ENCODE data around the gene MAP2K4. TPM values are rescaled to one million over a fixed set of nuclear protein-coding genes. Genes with fewer than 3 reads are reported as not detected.
A peak's percentile ranks its signal among the peaks of the same experiment; 100 is the strongest.

Gene MAP2K4
- total and polyA plus RNA-seq, 2 of the 13 experiments (the other 11 are each of a cell fraction or from before 2014, with no cell fraction given), result 21.5 to 35.6 TPM

- peaks cover 55% of the 10 kb centered on the region for H3K4me1 ChIP-seq (ENCODE audit: insufficient read depth, low read length)
- ATAC-seq (no peak), DNase-seq (ENCODE audit: low spot score) (no peak), FAIRE-seq (no peak)
- peaks cover 0 to 3% of the 10 kb centered on the region in 2 experiments; a peak in 1 of 5 replicates for H3K36me3 ChIP-seq (replicated peaks in 1 of 2; ENCODE audit: control insufficient read depth in 1 of 2, insufficient read depth in 2 of 2, low read length in 2 of 2)
- POLR2A ChIA-PET, result interaction anchor here (4.1 kb wide), 1 partner anchor 25 kb away, joined by 112 read pairs; the partner anchor contains the start of gene ZNF18
- peaks cover 60% of the 10 kb centered on the region for H3K79me2 ChIP-seq (ENCODE audit: insufficient read depth, low read length)
- CTCF ChIA-PET (ENCODE audit: low intra/inter-chr PET ratio, low total read pairs), result no interaction called here
- 93% methylated on average over 2 of the region's 2 CpGs for WGBS (ENCODE audit: low lambda C conversion rate)
- no TSS peak for BruUV-seq (replicated peaks)
- peak overlapping the region; percentile 78 for H3K4me2 ChIP-seq (ENCODE audit: low read depth, low read length)
- in situ Hi-C loops (cut with HindIII; ENCODE audit: extremely low pct_ligation_motif_present, low pct_unique_long_range_greater_than_20kb) (no loop called here), intact Hi-C loops (cut with micrococcal nuclease; ENCODE audit: unreplicated experiment) (loop anchor here (10.0 kb wide), 1 partner anchor 62 kb away; no protein-coding TSS in a partner anchor)
- peak overlapping the region; percentile 96 for H3K9ac ChIP-seq (ENCODE audit: insufficient read depth, low read depth, low read length)
- H3K4me3 ChIP-seq (replicated peaks in 1 of 3; ENCODE audit: insufficient read depth in 1 of 3, low read depth in 2 of 3, low read length in 3 of 3), result peak overlapping the region; percentile 18 to 84 (median 66); a peak in 4 of 6 replicates
- H2AFZ ChIP-seq (ENCODE audit: low read length), result no peak overlapping the region
- peaks cover 32% of the 10 kb centered on the region for H4K20me1 ChIP-seq (ENCODE audit: insufficient read depth, low read length)
- no peak overlapping the region for H3K27ac ChIP-seq (ENCODE audit: extremely low read length, insufficient read depth, low read length)
- H3K27me3 ChIP-seq (ENCODE audit: control insufficient read depth in 1 of 2, insufficient read depth in 2 of 2, low read length in 2 of 2), result peaks cover 0 to 12% of the 10 kb centered on the region in 2 experiments; a peak in 3 of 5 replicates
- no peaks in the 10 kb centered on the region for H3K9me3 ChIP-seq (ENCODE audit: low read length)
- TF ChIP-seq, protein P1, sequence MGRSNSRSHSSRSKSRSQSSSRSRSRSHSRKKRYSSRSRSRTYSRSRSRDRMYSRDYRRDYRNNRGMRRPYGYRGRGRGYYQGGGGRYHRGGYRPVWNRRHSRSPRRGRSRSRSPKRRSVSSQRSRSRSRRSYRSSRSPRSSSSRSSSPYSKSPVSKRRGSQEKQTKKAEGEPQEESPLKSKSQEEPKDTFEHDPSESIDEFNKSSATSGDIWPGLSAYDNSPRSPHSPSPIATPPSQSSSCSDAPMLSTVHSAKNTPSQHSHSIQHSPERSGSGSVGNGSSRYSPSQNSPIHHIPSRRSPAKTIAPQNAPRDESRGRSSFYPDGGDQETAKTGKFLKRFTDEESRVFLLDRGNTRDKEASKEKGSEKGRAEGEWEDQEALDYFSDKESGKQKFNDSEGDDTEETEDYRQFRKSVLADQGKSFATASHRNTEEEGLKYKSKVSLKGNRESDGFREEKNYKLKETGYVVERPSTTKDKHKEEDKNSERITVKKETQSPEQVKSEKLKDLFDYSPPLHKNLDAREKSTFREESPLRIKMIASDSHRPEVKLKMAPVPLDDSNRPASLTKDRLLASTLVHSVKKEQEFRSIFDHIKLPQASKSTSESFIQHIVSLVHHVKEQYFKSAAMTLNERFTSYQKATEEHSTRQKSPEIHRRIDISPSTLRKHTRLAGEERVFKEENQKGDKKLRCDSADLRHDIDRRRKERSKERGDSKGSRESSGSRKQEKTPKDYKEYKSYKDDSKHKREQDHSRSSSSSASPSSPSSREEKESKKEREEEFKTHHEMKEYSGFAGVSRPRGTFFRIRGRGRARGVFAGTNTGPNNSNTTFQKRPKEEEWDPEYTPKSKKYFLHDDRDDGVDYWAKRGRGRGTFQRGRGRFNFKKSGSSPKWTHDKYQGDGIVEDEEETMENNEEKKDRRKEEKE (IDR thresholded peaks at IDR 0.05), result no peak
- no peak for TF ChIP-seq ZNF232 (CRISPR knock-in tag; IDR thresholded peaks at IDR 0.05; ENCODE audit: borderline replicate concordance)
- TF ChIP-seq IRF9 (CRISPR knock-in tag; IDR thresholded peaks at IDR 0.05; ENCODE audit: borderline replicate concordance), result no peak
- no peak for TF ChIP-seq SNAPC2 (CRISPR knock-in tag; IDR thresholded peaks at IDR 0.05)
- no peak for TF ChIP-seq ZNF451 (CRISPR knock-in tag; IDR thresholded peaks at IDR 0.05)
- TF ChIP-seq REXO4 (CRISPR knock-in tag; IDR thresholded peaks at IDR 0.05; ENCODE audit: borderline replicate concordance), result no peak
- no peak for TF ChIP-seq GRHL1 (CRISPR knock-in tag; conservative IDR thresholded peaks at IDR 0.05)
- TF ChIP-seq MTA1 (CRISPR knock-in tag; IDR thresholded peaks at IDR 0.05; ENCODE audit: borderline replicate concordance), result no peak
- TF ChIP-seq AGO2 (optimal IDR thresholded peaks at IDR 0.05; ENCODE audit: low read depth, low read length), result no peak
- no peak for TF ChIP-seq NR2C2 (CRISPR knock-in tag; IDR thresholded peaks at IDR 0.05; ENCODE audit: borderline replicate concordance)
- TF ChIP-seq MYPOP (CRISPR knock-in tag; IDR thresholded peaks at IDR 0.05), result no peak
- TF ChIP-seq XBP1 (CRISPR knock-in tag; IDR thresholded peaks at IDR 0.05), result no peak
- TF ChIP-seq IRF1 (CRISPR knock-in tag; IDR thresholded peaks at IDR 0.05; ENCODE audit: low read depth), result no peak
- no peak for TF ChIP-seq ESRRA (CRISPR knock-in tag; IDR thresholded peaks at IDR 0.05; ENCODE audit: low read depth)
- TF ChIP-seq PAX8 (CRISPR knock-in tag; IDR thresholded peaks at IDR 0.05; ENCODE audit: borderline replicate concordance), result no peak
Observed at GRCh38 chr17:12022310-12022709, 1.6 kb downstream of the MAP2K4 start.
